Calu3 (cell line): ENCODE results near the gene NRG3. TPM values are rescaled to one million over a fixed set of nuclear protein-coding genes. Genes with fewer than 3 reads are reported as not detected.

ENCODE experiments used
- BruUV-seq: library from RNA; stranded (reverse); fragments of 400-500 nt; replicated peaks from 2 replicates; lab custom pipeline; 2021; lab: Mats Ljungman, UMichigan
- CTCF ChIA-PET: fragments of 300-600 bp; sonication (Branson Sonifier 250); formaldehyde crosslinking; loops from one replicate; lab custom pipeline; 2022; ENCODE audit warnings: antibody characterized with exemption; lab: Charles Lee
- DNase-seq: peaks from one replicate; pipeline ENCODE4 v3.0.0; 2022
- H3K27ac Mint-ChIP-seq: one replicate; pipeline ENCODE4 v1.8.0; 2022; ENCODE audit warnings: mixed read lengths; ENCODE audit not compliant: unreplicated experiment
- H3K27me3 Mint-ChIP-seq: one replicate; pipeline ENCODE4 v1.8.0; 2022; ENCODE audit warnings: mixed read lengths; ENCODE audit not compliant: unreplicated experiment
- H3K36me3 Mint-ChIP-seq: one replicate; pipeline ENCODE4 v1.8.0; 2022; ENCODE audit warnings: mild to moderate bottlenecking, moderate library complexity, mixed read lengths; ENCODE audit not compliant: insufficient read depth, unreplicated experiment
- H3K4me1 Mint-ChIP-seq: one replicate; pipeline ENCODE4 v1.8.0; 2022; ENCODE audit warnings: mild to moderate bottlenecking, low read depth, mixed read lengths; ENCODE audit not compliant: unreplicated experiment
- H3K4me3 Mint-ChIP-seq: one replicate; pipeline ENCODE4 v1.8.0; 2022; ENCODE audit warnings: mild to moderate bottlenecking, low read depth, moderate library complexity, mixed read lengths; ENCODE audit not compliant: unreplicated experiment
- H3K9me3 Mint-ChIP-seq: one replicate; pipeline ENCODE4 v1.8.0; 2022; ENCODE audit warnings: low read depth, mixed read lengths; ENCODE audit not compliant: unreplicated experiment
- intact Hi-C: fragments of 100-400 bp; cut with micrococcal nuclease; formaldehyde crosslinking; loops from one replicate; pipeline ENCODE4 v1.10.0; 2022; ENCODE audit not compliant: unreplicated experiment
- total RNA-seq: library from RNA; stranded (reverse); gene quantifications from 2 replicates; pipeline ENCODE4 v1.2.3, GENCODE V29; 2022
- TF ChIP-seq, protein P1 (sequence below): fragments of 200-600 bp; IDR thresholded peaks from one replicate; pipeline ENCODE4 v1.8.0; 2022; ENCODE audit warnings: antibody characterized with exemption; ENCODE audit not compliant: unreplicated experiment

NRG3 gene
- total RNA-seq, 1 experiment from 2014 or later, result 46.3 TPM

DNA sequence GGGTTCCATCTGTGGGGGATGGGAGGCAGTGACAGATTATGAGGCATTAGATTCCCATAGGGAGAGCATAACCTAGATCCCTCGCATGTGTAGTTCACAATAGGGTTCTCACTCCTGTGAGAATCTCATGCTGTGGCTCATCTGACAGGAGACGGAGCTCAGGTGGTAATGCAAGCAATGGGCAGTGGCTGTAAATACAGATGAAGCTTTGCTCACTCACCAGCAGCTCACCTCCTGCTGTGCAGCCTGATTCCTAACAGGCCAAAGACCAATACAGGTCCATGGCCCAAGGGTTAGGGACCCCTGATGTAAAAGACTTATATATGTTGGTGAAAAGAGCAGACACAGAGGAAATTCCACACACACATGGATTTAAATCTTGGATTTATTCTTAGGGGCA lies 370.2 kb downstream of the NRG3 start:
- CTCF ChIA-PET, result no interaction called here
- Mint-ChIP-seq H3K4me1 (peaks cover 10% of the 10 kb centered on the region), H3K4me3 (no peak overlapping the region), H3K27ac (no peak overlapping the region), H3K36me3 (no peaks in the 10 kb centered on the region), H3K9me3 (no peaks in the 10 kb centered on the region), H3K27me3 (no peaks in the 10 kb centered on the region)
- TF ChIP-seq, protein P1, sequence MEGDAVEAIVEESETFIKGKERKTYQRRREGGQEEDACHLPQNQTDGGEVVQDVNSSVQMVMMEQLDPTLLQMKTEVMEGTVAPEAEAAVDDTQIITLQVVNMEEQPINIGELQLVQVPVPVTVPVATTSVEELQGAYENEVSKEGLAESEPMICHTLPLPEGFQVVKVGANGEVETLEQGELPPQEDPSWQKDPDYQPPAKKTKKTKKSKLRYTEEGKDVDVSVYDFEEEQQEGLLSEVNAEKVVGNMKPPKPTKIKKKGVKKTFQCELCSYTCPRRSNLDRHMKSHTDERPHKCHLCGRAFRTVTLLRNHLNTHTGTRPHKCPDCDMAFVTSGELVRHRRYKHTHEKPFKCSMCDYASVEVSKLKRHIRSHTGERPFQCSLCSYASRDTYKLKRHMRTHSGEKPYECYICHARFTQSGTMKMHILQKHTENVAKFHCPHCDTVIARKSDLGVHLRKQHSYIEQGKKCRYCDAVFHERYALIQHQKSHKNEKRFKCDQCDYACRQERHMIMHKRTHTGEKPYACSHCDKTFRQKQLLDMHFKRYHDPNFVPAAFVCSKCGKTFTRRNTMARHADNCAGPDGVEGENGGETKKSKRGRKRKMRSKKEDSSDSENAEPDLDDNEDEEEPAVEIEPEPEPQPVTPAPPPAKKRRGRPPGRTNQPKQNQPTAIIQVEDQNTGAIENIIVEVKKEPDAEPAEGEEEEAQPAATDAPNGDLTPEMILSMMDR, result no peak
- no peak for DNase-seq
- intact Hi-C loops, result no loop called here
- no TSS peak for BruUV-seq

DNA sequence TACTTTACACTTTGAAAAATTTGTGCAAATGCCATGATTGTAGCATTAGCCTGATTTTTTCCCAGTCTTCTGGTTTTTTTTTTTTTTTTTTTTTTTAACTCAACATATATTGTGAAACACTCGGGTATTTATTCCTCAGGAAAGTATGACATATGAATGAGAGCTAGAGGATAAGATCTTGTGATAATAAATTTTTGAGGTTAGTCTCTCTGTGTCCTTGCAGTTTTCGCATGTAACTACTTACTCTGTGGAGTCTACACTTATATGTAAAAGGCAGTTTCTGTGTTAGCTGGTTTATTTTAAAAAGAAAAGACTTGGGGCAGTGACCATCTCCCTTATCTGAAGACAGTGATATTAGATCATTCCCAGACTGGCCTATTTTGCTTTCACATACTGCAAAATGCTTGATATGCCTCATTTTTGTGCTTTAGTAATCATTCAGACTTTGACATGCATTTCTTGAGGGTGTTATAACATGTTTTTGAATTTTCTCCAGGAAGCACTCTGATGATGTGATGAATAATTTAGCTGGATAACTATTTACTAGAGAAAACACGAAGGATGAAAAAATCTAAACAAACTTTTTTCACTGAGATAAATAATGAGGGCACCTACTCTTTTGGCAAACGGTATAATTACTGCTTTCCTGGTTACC lies 371.0 kb downstream of the NRG3 start:
- no peak overlapping the region for H3K4me3 Mint-ChIP-seq
- TF ChIP-seq, protein P1, result no peak
- H3K36me3 Mint-ChIP-seq, result no peaks in the 10 kb centered on the region
- intact Hi-C loops, result no loop called here
- CTCF ChIA-PET, result no interaction called here
- H3K27ac Mint-ChIP-seq, result no peak overlapping the region
- peaks cover 10% of the 10 kb centered on the region for H3K4me1 Mint-ChIP-seq
- DNase-seq, result no peak
- H3K27me3 Mint-ChIP-seq, result no peaks in the 10 kb centered on the region
- no TSS peak for BruUV-seq
- no peaks in the 10 kb centered on the region for H3K9me3 Mint-ChIP-seq

DNA sequence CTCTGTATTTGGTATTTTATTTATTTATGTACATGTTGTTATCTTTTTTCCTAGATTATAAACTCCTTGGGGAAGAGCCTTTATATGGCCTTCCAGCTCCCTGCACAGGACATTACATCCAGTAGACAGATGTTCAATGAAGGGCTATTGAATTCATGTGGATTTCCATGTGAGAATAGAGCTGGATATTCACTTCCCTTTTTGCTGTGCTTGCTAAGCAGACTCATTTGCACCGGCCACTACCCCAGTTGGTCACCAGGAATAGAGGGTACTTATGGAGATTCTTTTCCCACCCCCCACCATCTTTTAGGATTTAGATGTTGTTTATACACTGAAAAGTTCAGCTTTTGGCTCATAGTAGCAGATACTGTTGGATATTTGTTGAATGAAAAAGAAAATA lies 374.1 kb downstream of the NRG3 start:
- Mint-ChIP-seq H3K9me3 (no peaks in the 10 kb centered on the region), H3K27me3 (no peaks in the 10 kb centered on the region), H3K4me1 (no peaks in the 10 kb centered on the region), H3K36me3 (no peaks in the 10 kb centered on the region), H3K4me3 (no peak overlapping the region), H3K27ac (no peak overlapping the region)
- BruUV-seq, result no TSS peak
- TF ChIP-seq, protein P1, result no peak
- no peak for DNase-seq
- CTCF ChIA-PET, result no interaction called here
- intact Hi-C loops, result no loop called here

DNA sequence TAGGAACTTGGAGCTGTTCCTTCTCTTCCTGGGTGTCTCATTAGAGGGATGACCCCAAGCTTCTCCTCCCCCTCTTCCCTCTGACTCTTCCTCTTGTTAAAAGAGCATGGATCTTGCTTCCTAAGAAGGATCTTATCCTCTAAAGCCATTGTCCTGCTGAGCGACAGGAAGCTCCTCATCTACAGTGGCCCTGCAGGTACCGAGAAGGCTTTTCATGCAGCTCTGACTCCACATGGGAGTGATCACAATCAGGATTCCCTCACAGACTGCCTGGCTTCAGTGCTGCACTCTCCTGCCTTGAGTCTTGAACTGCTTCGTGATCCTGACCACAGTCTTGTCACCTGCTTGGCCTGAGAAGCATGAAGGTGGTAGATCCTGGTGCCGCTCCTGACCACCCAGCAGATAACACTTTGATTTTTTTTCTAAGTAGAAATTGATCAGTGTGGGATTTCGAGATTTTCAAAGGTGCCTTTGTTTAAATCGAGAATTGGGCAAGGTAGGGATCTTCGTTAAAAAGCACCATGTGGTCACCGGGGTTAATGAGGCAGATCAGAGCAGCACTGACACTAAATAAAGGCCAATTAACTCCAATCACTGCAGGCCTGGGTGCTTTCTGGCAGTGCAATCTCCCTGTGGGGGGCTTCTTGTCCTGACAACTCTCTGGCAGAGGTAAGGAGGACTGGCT lies 376.4 kb downstream of the NRG3 start:
- CTCF ChIA-PET, result interaction anchor here (1.8 kb wide), 1 partner anchor 9 kb away, joined by 6 read pairs; no protein-coding TSS in a partner anchor
- BruUV-seq, result no TSS peak
- Mint-ChIP-seq H3K4me1 (no peaks in the 10 kb centered on the region), H3K9me3 (no peaks in the 10 kb centered on the region), H3K36me3 (no peaks in the 10 kb centered on the region), H3K27me3 (no peaks in the 10 kb centered on the region), H3K4me3 (no peak overlapping the region), H3K27ac (no peak overlapping the region)
- no peak for DNase-seq
- TF ChIP-seq, protein P1, result no peak
- intact Hi-C loops, result no loop called here
